ENCODE measurements around the gene ARHGEF26.

GRCh38 chr3:154275965-154276364, 154.8 kb downstream of the ARHGEF26 start:
- TF ChIP-seq CTCF (IDR thresholded peaks at IDR 0.05; ENCODE audit: borderline replicate concordance, extremely low read depth, low read length, poor library complexity, severe bottlenecking) (no peak), EZH2 (IDR thresholded peaks at IDR 0.05; ENCODE audit: borderline replicate concordance, low read depth, low read length, severe bottlenecking) (no peak)

Measured in DND-41 (cell line).